H1 (cell line): ENCODE results near the gene ARHGAP15. TPM values are rescaled to one million over a fixed set of nuclear protein-coding genes. Genes with fewer than 3 reads are reported as not detected.

Source experiments
- EGR1 ChIP-seq: IDR thresholded peaks from 2 replicates; pipeline ENCODE4 v1.6.1; 2011; ENCODE audit warnings: low read depth, low read length, borderline replicate concordance
- GTF2F1 ChIP-seq: IDR thresholded peaks from 2 replicates; pipeline ENCODE4 v1.6.1; 2012; ENCODE audit warnings: low read depth, low read length, improper control_type of control experiment, borderline replicate concordance
- TEAD4 ChIP-seq: IDR thresholded peaks from 2 replicates; pipeline ENCODE4 v1.6.1; 2012; ENCODE audit warnings: low read depth, low read length, inconsistent platforms, mixed read lengths
- polyA plus RNA-seq, 7 experiments: library from polyadenylated mRNA; depleted of rRNA in 3 of 7; stranded (reverse) in 5 of 7; unstranded in 2 of 7; fragments of >200 nt in 5 of 7; fragments of 200-250 nt in 2 of 7; gene quantifications; 1 replicate in 5 of 7; 2 replicates in 1 of 7; 4 replicates in 1 of 7; pipeline versions ENCODE4 v1.2.1 to v1.2.3, GENCODE V29; 2011 to 2013; ENCODE audit warnings: missing spikeins in 2 of 7, mixed read lengths in 2 of 7
- total RNA-seq: library from RNA; stranded (reverse); fragmentation: NEBNext Ultra II Directional; extraction: Animal tissue kit (Norgen Biotek cat#: 25700); gene quantifications from 2 replicates; pipeline ENCODE4 v1.2.1, GENCODE V29; 2021
- TF ChIP-seq, protein P1 (sequence below): fragments of 300-600 bp; sonication (generic); IDR thresholded peaks from 2 replicates; pipeline ENCODE4 v1.7.1; 2012; ENCODE audit warnings: low read length, moderate library complexity, mild to moderate bottlenecking, inconsistent platforms; ENCODE audit not compliant: insufficient replicate concordance

ARHGAP15 gene
- total and polyA plus RNA-seq, 2 of the 8 experiments (the other 6 are each of a cell fraction or from before 2014, with no cell fraction given), result not detected

- TF ChIP-seq, protein P1, sequence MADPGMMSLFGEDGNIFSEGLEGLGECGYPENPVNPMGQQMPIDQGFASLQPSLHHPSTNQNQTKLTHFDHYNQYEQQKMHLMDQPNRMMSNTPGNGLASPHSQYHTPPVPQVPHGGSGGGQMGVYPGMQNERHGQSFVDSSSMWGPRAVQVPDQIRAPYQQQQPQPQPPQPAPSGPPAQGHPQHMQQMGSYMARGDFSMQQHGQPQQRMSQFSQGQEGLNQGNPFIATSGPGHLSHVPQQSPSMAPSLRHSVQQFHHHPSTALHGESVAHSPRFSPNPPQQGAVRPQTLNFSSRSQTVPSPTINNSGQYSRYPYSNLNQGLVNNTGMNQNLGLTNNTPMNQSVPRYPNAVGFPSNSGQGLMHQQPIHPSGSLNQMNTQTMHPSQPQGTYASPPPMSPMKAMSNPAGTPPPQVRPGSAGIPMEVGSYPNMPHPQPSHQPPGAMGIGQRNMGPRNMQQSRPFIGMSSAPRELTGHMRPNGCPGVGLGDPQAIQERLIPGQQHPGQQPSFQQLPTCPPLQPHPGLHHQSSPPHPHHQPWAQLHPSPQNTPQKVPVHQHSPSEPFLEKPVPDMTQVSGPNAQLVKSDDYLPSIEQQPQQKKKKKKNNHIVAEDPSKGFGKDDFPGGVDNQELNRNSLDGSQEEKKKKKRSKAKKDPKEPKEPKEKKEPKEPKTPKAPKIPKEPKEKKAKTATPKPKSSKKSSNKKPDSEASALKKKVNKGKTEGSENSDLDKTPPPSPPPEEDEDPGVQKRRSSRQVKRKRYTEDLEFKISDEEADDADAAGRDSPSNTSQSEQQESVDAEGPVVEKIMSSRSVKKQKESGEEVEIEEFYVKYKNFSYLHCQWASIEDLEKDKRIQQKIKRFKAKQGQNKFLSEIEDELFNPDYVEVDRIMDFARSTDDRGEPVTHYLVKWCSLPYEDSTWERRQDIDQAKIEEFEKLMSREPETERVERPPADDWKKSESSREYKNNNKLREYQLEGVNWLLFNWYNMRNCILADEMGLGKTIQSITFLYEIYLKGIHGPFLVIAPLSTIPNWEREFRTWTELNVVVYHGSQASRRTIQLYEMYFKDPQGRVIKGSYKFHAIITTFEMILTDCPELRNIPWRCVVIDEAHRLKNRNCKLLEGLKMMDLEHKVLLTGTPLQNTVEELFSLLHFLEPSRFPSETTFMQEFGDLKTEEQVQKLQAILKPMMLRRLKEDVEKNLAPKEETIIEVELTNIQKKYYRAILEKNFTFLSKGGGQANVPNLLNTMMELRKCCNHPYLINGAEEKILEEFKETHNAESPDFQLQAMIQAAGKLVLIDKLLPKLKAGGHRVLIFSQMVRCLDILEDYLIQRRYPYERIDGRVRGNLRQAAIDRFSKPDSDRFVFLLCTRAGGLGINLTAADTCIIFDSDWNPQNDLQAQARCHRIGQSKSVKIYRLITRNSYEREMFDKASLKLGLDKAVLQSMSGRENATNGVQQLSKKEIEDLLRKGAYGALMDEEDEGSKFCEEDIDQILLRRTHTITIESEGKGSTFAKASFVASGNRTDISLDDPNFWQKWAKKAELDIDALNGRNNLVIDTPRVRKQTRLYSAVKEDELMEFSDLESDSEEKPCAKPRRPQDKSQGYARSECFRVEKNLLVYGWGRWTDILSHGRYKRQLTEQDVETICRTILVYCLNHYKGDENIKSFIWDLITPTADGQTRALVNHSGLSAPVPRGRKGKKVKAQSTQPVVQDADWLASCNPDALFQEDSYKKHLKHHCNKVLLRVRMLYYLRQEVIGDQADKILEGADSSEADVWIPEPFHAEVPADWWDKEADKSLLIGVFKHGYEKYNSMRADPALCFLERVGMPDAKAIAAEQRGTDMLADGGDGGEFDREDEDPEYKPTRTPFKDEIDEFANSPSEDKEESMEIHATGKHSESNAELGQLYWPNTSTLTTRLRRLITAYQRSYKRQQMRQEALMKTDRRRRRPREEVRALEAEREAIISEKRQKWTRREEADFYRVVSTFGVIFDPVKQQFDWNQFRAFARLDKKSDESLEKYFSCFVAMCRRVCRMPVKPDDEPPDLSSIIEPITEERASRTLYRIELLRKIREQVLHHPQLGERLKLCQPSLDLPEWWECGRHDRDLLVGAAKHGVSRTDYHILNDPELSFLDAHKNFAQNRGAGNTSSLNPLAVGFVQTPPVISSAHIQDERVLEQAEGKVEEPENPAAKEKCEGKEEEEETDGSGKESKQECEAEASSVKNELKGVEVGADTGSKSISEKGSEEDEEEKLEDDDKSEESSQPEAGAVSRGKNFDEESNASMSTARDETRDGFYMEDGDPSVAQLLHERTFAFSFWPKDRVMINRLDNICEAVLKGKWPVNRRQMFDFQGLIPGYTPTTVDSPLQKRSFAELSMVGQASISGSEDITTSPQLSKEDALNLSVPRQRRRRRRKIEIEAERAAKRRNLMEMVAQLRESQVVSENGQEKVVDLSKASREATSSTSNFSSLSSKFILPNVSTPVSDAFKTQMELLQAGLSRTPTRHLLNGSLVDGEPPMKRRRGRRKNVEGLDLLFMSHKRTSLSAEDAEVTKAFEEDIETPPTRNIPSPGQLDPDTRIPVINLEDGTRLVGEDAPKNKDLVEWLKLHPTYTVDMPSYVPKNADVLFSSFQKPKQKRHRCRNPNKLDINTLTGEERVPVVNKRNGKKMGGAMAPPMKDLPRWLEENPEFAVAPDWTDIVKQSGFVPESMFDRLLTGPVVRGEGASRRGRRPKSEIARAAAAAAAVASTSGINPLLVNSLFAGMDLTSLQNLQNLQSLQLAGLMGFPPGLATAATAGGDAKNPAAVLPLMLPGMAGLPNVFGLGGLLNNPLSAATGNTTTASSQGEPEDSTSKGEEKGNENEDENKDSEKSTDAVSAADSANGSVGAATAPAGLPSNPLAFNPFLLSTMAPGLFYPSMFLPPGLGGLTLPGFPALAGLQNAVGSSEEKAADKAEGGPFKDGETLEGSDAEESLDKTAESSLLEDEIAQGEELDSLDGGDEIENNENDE, result no peak
- TF ChIP-seq EGR1, result no peak
- no peak for TF ChIP-seq GTF2F1
- no peak for TF ChIP-seq TEAD4
- TF ChIP-seq, all 59 proteins: peak for 0
Measured at GRCh38 chr2:143545059-143545948, 416.1 kb downstream of the ARHGAP15 start (continued).
